BJ (cell line): ENCODE data around the gene NOD2. TPM values are rescaled to one million over a fixed set of nuclear protein-coding genes. Genes with fewer than 3 reads are reported as not detected.

ENCODE experiments used
- CTCF ChIA-PET: fragments of 350-600 bp; formaldehyde crosslinking; extraction: SDS; loops from one replicate; lab custom pipeline; 2021; ENCODE audit warnings: antibody characterized with exemption, inconsistent platforms; lab: Yijun Ruan, JAX
- POLR2A ChIA-PET: fragments of 300-600 bp; sonication (Branson Sonifier 250); formaldehyde crosslinking; extraction: SDS; loops from one replicate; lab custom pipeline; 2021; ENCODE audit warnings: antibody characterized with exemption; lab: Charles Lee
- DNase-seq: peaks from one replicate; pipeline ENCODE4 v3.0.0-alpha.2; 2011; ENCODE audit warnings: low read depth
- H3K27me3 ChIP-seq: 2 replicates; pipeline ENCODE4 v1.6.0; 2011; ENCODE audit warnings: low read length; ENCODE audit not compliant: control insufficient read depth, insufficient read depth
- H3K36me3 ChIP-seq: 2 replicates; pipeline ENCODE4 v1.5.1; 2011; ENCODE audit warnings: low read length; ENCODE audit not compliant: control insufficient read depth, insufficient read depth
- H3K4me3 ChIP-seq: 2 replicates; pipeline ENCODE4 v1.5.1; 2011; ENCODE audit warnings: low read depth, mild to moderate bottlenecking, control low read depth, low read length
- polyA plus RNA-seq: library from polyadenylated mRNA; depleted of rRNA; stranded (reverse); fragments of >200 nt; gene quantifications from 2 replicates; pipeline ENCODE4 v1.2.3, GENCODE V29; 2011
- TF ChIP-seq, protein P1 (sequence below): IDR thresholded peaks from 2 replicates; pipeline ENCODE4 v1.5.1; 2011; ENCODE audit warnings: low read depth, mild to moderate bottlenecking, control low read depth, inconsistent platforms, low read length, moderate library complexity; ENCODE audit not compliant: insufficient read depth

Gene NOD2
- polyA plus RNA-seq, 1 experiment, result not detected

DNA sequence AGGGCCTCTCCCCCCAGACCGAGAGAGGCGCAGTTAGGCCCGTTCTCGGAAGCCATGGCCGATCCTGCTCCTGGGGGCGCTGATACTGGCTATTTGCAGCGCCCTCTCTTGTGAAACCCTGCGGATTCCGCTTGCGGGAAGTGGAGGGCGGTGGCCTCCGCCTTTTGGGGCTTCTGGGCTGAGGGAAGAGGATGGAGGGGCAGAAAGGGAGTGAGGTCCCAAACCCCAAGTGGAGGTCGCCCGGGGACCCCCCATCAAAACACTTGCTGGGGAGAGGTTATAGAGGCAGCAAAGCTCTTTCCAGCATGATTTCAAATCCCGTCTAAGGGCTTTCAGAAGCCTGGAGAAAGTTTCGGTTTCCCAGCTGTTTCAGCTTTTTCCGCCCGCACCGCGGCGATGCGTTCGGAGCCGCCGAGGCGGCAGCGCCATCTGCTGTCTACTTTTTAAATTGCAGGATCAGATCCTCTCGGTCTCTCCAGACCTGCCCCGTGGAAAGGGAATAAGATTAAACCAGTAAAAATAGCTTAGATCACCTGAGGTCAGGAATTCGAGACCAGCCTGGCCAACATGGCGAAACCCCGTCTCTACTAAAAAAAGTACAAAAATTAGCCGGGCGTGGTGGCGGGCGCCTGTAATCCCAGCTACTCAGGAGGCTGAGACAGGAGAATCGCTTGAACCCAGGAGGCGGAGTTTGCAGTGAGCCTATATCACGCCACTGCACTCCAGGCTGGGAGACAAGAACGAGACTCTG lies 28.1 kb upstream of the NOD2 start:
- TF ChIP-seq, protein P1, sequence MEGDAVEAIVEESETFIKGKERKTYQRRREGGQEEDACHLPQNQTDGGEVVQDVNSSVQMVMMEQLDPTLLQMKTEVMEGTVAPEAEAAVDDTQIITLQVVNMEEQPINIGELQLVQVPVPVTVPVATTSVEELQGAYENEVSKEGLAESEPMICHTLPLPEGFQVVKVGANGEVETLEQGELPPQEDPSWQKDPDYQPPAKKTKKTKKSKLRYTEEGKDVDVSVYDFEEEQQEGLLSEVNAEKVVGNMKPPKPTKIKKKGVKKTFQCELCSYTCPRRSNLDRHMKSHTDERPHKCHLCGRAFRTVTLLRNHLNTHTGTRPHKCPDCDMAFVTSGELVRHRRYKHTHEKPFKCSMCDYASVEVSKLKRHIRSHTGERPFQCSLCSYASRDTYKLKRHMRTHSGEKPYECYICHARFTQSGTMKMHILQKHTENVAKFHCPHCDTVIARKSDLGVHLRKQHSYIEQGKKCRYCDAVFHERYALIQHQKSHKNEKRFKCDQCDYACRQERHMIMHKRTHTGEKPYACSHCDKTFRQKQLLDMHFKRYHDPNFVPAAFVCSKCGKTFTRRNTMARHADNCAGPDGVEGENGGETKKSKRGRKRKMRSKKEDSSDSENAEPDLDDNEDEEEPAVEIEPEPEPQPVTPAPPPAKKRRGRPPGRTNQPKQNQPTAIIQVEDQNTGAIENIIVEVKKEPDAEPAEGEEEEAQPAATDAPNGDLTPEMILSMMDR, result peak; percentile 84
- CTCF ChIA-PET, result interaction anchor here (0.7 to 8.7 kb wide), 43 partner anchors 9 to 598 kb away, joined by 3 to 105 read pairs (median 4); partner anchors contain the start of genes BRD7 and SNX20
- peak overlapping the region; percentile 30 for H3K4me3 ChIP-seq
- no peaks in the 10 kb centered on the region for H3K27me3 ChIP-seq
- DNase-seq, result peak; percentile 4
- no peaks in the 10 kb centered on the region for H3K36me3 ChIP-seq
- POLR2A ChIA-PET, result no interaction called here

DNA sequence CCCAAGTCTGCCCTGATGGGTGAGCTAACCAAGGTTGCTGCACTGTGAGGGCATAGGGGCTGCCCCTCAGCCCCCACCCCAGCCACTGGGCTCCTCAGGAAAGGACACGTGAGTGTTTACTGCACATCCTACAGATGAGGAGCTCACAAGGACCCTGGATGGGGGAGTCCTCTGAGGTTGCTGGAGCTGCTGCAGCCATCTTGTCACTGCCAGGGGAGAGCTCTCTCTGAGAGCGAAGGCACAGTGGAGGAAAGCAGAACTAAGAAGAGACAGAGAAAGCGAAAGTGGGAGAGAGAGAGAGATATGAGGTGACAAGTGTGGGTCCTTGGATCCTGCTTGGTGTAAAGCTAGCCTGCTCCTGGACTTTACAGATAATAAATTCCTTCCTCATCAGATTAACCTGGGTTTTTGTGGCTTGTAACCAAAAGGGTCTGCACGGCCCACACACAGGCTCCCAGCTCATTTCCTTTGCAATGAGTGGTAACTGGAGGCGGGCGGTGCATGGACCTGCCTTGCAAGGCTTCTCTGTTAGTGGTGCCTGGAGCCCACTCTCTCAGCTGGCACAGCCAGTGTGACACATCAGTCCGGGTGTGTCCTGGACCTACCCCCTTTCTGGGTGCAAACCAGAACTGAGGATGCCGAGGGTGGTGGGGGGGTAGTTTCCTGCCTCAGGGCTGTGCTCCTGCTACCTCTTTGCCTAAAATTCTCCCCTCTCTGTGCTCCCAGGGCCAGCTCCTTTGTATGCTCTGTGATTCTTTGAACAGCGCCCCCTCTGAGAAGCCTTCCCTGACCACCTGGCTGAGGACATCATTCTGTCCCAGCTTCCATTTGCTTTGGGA lies 26.5 kb upstream of the NOD2 start:
- TF ChIP-seq, protein P1, result no peak
- no peak for DNase-seq
- ChIA-PET CTCF (interaction anchor here (0.8 to 8.7 kb wide), 15 partner anchors 8 to 642 kb away, joined by 3 to 105 read pairs (median 4); partner anchors contain the start of genes BRD7, CNEP1R1 and SNX20), POLR2A (no interaction called here)
- Histone ChIP-seq H3K4me3 (no peak overlapping the region), H3K27me3 (no peaks in the 10 kb centered on the region), H3K36me3 (no peaks in the 10 kb centered on the region)

DNA sequence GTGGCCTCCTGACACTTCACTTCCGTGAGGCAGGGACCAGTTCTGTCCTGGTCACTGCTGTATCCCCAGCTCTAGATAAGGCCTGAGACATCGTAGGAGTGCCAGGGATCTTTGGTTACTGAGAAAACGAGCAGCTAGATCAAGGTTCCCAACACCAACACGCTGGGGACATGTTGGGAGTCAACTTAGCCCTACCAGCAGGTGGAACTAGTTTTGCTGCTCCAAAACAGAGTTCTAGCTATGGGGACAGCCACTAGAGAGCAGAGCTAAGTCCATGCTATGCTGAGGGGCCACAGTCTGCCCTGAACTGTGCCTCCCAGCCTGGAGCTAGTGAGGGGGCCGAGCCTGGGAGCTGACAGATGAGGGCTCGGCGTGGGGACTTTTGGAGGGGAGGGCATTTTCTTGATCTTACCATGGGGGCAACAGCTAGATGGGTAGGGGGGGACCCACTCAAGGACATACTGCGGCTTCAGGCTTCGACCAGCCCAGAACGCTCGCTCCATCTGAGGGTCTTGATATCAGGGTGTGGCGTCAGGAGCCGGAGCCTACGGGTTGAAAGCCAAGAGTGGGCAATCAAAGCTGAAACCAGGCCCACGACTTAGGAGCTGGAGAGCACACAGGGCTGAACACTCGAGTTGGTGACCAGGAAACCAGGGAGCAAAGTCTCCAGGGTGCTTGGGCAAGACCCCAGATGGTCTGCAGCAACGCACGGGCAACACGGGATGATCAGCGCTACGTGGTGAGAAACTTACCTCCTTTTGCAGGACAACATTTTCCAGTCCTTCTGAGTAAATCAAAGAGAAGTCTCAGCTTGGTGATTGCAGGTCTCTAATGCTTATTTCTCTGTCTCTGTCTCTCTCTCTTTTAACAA lies 25.7 kb upstream of the NOD2 start:
- TF ChIP-seq, protein P1, result no peak
- H3K36me3 ChIP-seq, result no peaks in the 10 kb centered on the region
- no peak for DNase-seq
- ChIA-PET CTCF (interaction anchor here (0.7 to 8.7 kb wide), 12 partner anchors 9 to 643 kb away, joined by 3 to 105 read pairs (median 4); partner anchors contain the start of genes BRD7, CNEP1R1 and SNX20), POLR2A (no interaction called here)
- H3K27me3 ChIP-seq, result no peaks in the 10 kb centered on the region
- H3K4me3 ChIP-seq, result no peak overlapping the region

DNA sequence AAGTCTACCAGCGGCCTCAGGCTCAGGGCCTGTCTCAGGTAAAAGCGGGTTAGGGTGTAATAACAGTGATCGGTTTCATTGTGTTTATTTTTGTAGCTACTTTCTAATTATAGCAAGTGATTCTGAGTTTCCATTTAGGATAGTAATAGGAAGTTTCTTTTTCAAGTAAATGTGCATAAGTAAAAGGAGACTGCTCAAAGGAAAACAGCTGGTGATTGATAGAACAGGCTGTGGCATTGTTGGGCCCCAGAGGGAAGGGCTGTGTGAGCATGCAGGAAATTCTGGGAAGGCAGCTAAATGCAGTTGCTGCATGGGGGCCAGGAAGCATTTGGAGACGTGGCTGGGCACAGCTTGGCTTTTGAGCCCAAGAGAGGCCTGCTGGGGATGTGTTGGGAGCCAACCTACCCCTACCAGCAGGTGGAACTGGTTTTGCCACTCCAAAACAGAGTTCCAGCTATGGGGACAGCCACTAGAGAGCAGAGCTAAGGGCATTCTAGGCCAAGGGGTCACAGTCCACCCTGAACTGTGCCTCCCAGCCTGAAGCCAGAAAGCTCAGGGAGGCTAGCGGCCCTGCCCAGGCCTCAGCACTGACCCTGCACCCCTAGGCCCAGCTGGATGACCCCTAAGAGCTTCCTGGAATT lies 24.9 kb upstream of the NOD2 start:
- ChIA-PET POLR2A (no interaction called here), CTCF (interaction anchor here (0.7 to 8.7 kb wide), 9 partner anchors 9 to 643 kb away, joined by 3 to 105 read pairs (median 4); partner anchors contain the start of genes BRD7, CNEP1R1 and SNX20)
- no peaks in the 10 kb centered on the region for H3K27me3 ChIP-seq
- DNase-seq, result no peak
- TF ChIP-seq, protein P1, result no peak
- H3K36me3 ChIP-seq, result no peaks in the 10 kb centered on the region
- no peak overlapping the region for H3K4me3 ChIP-seq
